Stimulated activated CD8-positive, alpha-beta memory T cell treated with anti-CD3 and anti-CD28 coated beads, Interleukin-15, amount 100 ng/mL, for 1 hour (primary cell): ENCODE results near the gene FXN.

Source experiments
- DNase-seq: peaks from one replicate; pipeline ENCODE4 v3.0.0-alpha.2; 2020; ENCODE audit warnings: low read depth

Gene FXN

GRCh38 chr9:69141851-69142250, 106.3 kb downstream of the FXN start:
- no peak for DNase-seq

GRCh38 chr9:69143291-69143690, 107.7 kb downstream of the FXN start:
- DNase-seq = no peak

- DNase-seq = no peak
Measured at GRCh38 chr9:69145144-69145715, 109.7 kb downstream of the FXN start.

GRCh38 chr9:69147041-69147834, 111.7 kb downstream of the FXN start:
- no peak for DNase-seq

- no peak for DNase-seq
Measured at GRCh38 chr9:69149321-69149807, 113.8 kb downstream of the FXN start.
